BLaER1 (cell line): ENCODE results near the gene ACSL3.

Source experiments
- H3K27ac ChIP-seq: shearing (Covaris generic); formaldehyde crosslinking; 2 replicates; pipeline ENCODE4 v1.8.1; 2022
- H3K27me3 ChIP-seq: shearing (Covaris generic); formaldehyde crosslinking; 2 replicates; pipeline ENCODE4 v1.8.1; 2022
- H3K36me3 ChIP-seq: shearing (Covaris generic); formaldehyde crosslinking; 2 replicates; pipeline ENCODE4 v1.8.1; 2022
- H3K4me1 ChIP-seq: shearing (Covaris generic); formaldehyde crosslinking; 2 replicates; pipeline ENCODE4 v1.8.1; 2022
- H3K4me2 ChIP-seq: shearing (Covaris generic); formaldehyde crosslinking; 2 replicates; pipeline ENCODE4 v1.8.1; 2022
- H3K4me3 ChIP-seq: shearing (Covaris generic); formaldehyde crosslinking; 2 replicates; pipeline ENCODE4 v1.8.1; 2022
- H3K9ac ChIP-seq: shearing (Covaris generic); formaldehyde crosslinking; 2 replicates; pipeline ENCODE4 v1.8.1; 2022
- H3K9me3 ChIP-seq: shearing (Covaris generic); formaldehyde crosslinking; 2 replicates; pipeline ENCODE4 v1.8.1; 2022
- H4K20me1 ChIP-seq: shearing (Covaris generic); formaldehyde crosslinking; 2 replicates; pipeline ENCODE4 v1.8.1; 2022
- Cebpa-rat ChIP-seq: shearing (Covaris generic); IDR thresholded peaks from 2 replicates; pipeline ENCODE4 v1.8.1; 2022

The ACSL3 gene

DNA sequence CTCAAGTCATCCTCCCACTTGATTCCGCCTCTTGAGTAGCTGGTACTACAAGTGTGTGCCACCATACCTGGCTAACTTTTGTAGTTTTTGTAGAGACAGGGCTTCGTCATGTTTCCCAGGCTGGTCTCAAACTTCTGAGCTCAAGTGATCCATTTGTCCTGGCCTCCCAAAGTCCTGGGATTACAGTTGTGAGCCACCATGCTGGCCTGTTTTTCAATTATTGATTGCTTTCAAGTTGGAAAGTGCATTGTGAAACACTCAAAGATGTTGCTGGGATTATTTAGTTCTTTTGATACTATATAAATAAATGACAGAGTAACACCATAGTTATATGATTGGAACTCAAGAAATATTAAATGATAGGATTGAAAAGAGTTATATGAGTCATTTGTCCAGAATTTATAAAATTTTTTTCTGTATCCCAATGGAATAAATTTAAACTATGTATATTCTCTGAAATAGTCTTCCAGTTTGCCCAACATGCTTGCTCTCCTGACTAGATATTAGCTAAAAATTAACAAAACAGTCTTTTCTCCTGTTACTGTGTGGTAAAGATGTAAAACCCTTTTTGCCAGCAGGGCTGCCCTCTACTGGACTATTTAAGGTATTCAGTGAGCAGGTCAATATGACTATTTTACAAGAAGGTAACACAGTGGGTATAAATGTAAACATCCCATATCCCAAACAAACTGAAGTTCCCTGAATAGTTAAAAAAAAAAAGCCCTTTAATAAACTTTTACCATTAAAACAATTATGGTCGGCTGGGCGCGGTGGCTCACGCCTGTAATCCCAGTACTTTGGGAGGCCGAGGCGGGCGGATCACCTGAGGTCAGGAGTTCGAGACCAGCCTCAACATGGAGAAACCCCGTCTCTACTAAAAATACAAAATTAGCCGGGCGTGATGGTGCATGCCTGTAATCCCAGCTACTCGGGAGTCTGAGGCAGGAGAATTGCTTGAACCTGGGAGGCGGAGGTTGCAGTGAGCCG, 42.7 kb downstream of the ACSL3 start:
- Histone ChIP-seq H4K20me1 (peaks cover 89% of the 10 kb centered on the region), H3K27me3 (no peaks in the 10 kb centered on the region), H3K36me3 (peaks cover 50% of the 10 kb centered on the region), H3K9ac (no peak overlapping the region), H3K4me1 (no peaks in the 10 kb centered on the region), H3K4me3 (no peak overlapping the region), H3K27ac (no peak overlapping the region), H3K9me3 (no peaks in the 10 kb centered on the region), H3K4me2 (no peak overlapping the region)
- no peak for TF ChIP-seq Cebpa-rat

DNA sequence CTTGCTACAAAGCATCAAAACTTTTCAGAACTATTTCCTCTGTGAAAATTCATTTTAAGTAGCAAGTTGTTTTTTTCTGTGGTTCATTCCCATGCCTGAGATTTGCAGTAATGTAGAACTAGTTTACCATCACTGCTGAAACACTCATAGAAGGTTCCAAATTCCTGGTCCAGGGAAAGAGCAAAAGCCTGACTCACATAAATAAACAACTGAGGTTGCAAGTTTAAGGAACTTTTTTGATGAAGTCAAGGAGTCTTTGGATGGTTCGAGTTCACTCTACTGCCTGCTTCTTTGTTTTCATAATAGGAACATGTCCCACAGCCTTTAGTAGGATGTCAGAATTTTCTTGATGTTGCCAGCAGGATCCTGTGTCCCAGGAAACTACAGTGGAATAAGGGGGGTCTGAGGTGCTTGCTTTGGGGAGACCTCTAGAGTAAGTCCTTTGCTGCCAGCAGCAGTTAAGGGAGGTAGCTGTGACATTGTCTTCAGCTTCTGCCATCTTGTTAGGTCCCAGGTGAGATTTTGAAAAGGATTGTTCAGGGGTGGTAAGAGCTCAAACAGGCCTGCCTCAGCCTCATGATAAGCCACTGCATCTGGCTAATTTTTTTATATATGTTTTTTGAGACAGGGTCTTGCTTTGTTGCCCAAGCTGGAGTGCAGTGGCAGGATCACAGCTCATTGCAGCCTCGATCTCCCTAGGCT, 43.9 kb downstream of the ACSL3 start:
- Histone ChIP-seq H3K36me3 (peaks cover 62% of the 10 kb centered on the region), H3K27ac (no peak overlapping the region), H3K27me3 (no peaks in the 10 kb centered on the region), H4K20me1 (peaks cover 90% of the 10 kb centered on the region), H3K4me3 (no peak overlapping the region), H3K4me2 (no peak overlapping the region), H3K9ac (no peak overlapping the region), H3K4me1 (no peaks in the 10 kb centered on the region), H3K9me3 (no peaks in the 10 kb centered on the region)
- no peak for TF ChIP-seq Cebpa-rat

DNA sequence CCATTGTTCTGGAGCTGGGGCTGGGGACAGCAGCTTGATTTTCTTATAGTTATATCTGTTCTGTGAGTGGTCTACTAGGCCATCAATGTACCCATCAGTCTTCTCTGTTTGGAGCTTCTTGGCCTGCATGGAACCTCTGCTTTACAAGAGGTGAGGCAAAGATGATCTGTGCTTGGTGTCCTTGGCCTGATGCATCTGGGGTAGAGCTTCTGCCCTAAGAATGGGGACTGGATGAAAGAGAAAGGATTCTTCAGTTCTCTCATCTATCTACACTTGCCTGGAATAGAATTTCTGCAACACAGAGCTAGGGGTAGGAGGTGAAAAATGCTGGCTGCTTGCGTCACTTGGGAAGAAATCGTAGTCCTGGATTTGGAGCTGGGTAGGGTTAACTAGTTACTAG, 46.2 kb downstream of the ACSL3 start:
- no peaks in the 10 kb centered on the region for H3K9me3 ChIP-seq
- no peak overlapping the region for H3K4me3 ChIP-seq
- no peak overlapping the region for H3K4me2 ChIP-seq
- TF ChIP-seq Cebpa-rat, result no peak
- H3K36me3 ChIP-seq, result peaks cover 70% of the 10 kb centered on the region
- H3K27me3 ChIP-seq, result no peaks in the 10 kb centered on the region
- H3K9ac ChIP-seq, result no peak overlapping the region
- peaks cover 14% of the 10 kb centered on the region for H3K4me1 ChIP-seq
- peaks cover 90% of the 10 kb centered on the region for H4K20me1 ChIP-seq
- H3K27ac ChIP-seq, result no peak overlapping the region

DNA sequence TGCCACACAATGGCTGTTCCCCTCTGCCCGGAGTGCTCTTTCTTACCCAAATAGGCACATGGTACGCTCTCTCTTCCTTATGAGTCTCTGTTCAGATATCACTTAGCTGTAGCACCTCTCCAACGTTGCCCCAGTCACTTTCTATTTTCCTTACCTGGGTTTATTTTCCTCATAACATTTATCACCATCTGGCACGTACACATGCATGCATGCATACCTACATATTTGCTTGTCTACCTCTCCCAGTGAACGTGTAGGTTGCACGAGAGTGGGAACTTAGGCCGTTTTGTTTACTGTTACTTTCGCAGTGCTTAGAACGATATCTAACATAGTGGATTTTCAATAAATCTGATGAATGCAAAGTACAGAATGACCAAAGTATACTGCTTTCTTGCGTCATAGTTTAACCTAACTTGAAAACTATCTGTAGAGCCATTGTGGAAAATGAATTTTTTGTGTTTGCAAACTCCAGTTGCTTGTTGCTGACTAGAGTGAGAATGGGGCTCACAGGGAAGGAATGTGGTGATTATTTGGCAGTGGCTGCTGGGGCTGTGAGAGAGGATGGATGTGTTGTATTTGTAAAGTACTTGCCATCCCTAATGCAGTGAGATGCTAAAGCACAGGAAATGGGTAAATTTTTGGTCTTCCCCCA, 47.1 kb downstream of the ACSL3 start:
- Histone ChIP-seq H3K27ac (no peak overlapping the region), H3K4me2 (no peak overlapping the region), H3K4me3 (no peak overlapping the region), H3K4me1 (peaks cover 23% of the 10 kb centered on the region), H3K9ac (no peak overlapping the region), H3K27me3 (no peaks in the 10 kb centered on the region), H4K20me1 (peaks cover 90% of the 10 kb centered on the region), H3K36me3 (peaks cover 66% of the 10 kb centered on the region), H3K9me3 (no peaks in the 10 kb centered on the region)
- TF ChIP-seq Cebpa-rat, result no peak

DNA sequence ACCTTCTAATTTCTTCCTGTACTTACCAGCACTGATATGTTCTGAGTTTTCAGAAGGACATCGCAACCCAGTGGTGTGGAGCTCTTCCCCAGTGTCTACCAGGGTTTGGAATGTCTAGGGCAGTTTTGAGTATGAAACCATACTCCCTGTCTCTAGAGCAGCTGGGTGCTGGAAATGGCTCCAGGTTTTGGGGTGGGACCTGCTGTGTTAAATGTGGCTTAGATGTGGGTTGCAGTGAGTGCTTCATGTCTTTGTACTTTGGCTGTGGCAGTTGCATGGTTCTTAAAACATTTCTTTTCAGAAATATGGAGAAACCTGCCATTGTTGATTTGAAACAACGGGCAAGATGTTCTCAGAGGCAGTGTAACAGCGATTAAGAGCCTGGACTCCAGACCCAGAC, 48.5 kb downstream of the ACSL3 start:
- peaks cover 65% of the 10 kb centered on the region for H3K36me3 ChIP-seq
- peaks cover 24% of the 10 kb centered on the region for H3K4me1 ChIP-seq
- no peaks in the 10 kb centered on the region for H3K9me3 ChIP-seq
- no peak overlapping the region for H3K4me2 ChIP-seq
- no peaks in the 10 kb centered on the region for H3K27me3 ChIP-seq
- H3K4me3 ChIP-seq, result no peak overlapping the region
- TF ChIP-seq Cebpa-rat, result no peak
- H3K27ac ChIP-seq, result no peak overlapping the region
- H4K20me1 ChIP-seq, result peaks cover 90% of the 10 kb centered on the region
- H3K9ac ChIP-seq, result no peak overlapping the region

DNA sequence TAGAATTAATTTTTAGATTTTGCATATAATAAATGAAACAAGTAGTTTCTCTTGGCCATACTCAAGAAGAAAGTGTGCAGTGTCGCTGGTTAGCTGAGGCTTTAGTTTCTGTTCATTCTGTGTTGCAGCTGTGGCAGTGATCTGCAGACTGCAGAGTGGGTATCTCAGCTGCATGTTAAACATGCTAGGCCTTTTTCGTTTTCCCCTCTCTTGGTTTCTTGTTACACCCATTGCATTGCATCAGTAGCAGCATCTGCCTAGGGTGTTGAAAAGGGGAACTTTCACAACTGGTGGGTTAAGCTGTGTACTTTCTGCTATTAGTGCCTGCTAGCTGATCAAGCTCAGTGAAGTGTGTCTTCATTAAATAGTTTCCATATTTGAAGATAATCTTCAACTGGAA, 51.3 kb downstream of the ACSL3 start:
- Histone ChIP-seq H3K27ac (peak overlapping the region; percentile 67), H3K9ac (no peak overlapping the region)

DNA sequence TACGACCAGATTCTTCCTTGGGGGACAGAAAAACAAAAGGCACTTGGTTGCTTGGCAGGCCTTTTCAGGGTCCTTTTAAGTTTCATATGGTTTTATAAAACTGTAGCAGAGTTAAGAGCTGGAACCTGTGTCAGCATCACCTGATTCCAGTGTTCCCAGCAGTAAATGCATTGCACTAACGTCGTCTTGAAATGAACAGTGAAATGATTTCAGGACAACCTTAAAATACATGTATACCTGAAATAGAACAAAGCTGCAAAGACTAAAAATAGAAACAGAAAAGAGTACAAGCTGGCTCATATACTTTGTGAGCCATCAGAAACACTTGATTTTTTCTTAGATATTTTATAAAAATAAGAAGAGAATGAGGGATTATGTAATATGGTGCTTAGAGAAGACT, 51.9 kb downstream of the ACSL3 start:
- H3K9me3 ChIP-seq, result no peaks in the 10 kb centered on the region
- peak overlapping the region; percentile 59 for H3K27ac ChIP-seq
- no peak for TF ChIP-seq Cebpa-rat
- no peak overlapping the region for H3K4me3 ChIP-seq
- H3K27me3 ChIP-seq, result no peaks in the 10 kb centered on the region
- H3K4me1 ChIP-seq, result peaks cover 24% of the 10 kb centered on the region
- H3K4me2 ChIP-seq, result peak overlapping the region; percentile 33
- H4K20me1 ChIP-seq, result peaks cover 74% of the 10 kb centered on the region
- peaks cover 50% of the 10 kb centered on the region for H3K36me3 ChIP-seq
- H3K9ac ChIP-seq, result no peak overlapping the region

More for the DNA sequence above, 51.3 kb downstream of the ACSL3 start:
- Histone ChIP-seq H3K4me1 (peaks cover 24% of the 10 kb centered on the region), H3K9me3 (no peaks in the 10 kb centered on the region), H3K4me2 (peak overlapping the region; percentile 33), H3K36me3 (peaks cover 50% of the 10 kb centered on the region), H3K4me3 (no peak overlapping the region), H3K27me3 (no peaks in the 10 kb centered on the region), H4K20me1 (peaks cover 79% of the 10 kb centered on the region)
- peak; percentile 73 for TF ChIP-seq Cebpa-rat

DNA sequence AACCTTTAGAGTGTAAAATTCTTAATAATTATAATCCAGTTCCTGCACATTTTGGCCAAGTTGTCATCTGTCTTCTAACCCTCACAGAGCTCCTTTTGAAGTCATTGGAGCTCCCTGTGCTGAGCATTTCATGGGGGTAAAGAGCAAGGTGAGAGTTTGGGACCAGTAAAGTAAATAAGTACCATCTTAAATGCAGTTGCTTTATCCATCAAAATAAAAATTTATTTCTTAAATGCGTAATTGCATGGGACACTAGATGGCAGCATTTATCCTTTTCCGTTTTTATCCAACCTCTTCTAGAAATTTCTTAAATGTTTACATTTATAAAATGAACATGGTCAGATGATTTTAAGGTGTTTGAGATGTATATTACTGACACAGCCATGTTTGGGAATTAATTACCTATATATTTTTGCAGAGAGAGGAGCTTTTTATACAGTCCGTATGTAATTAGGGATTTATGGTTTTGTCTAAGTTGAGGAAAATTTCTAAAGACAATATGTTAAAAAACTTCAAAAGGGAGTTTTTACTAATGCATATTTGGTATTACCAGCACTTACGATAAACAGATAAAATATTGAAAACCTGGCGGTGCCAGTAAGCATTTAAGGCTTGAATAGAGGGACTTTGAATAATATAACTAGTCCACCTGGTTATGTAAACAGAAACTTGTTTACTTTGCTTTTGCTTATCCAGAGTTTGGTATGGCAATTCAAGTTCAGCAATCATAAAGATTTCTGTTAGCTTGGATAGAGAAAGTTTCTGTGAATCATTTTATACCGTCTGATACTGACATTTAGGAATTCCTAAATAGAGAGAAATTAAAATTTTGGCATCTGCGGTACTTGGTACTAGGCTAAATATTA, 54.5 kb downstream of the ACSL3 start:
- Histone ChIP-seq H3K4me1 (peaks cover 24% of the 10 kb centered on the region), H3K4me2 (no peak overlapping the region), H3K27ac (no peak overlapping the region), H3K4me3 (no peak overlapping the region), H3K9ac (no peak overlapping the region), H3K9me3 (no peaks in the 10 kb centered on the region), H3K27me3 (no peaks in the 10 kb centered on the region), H4K20me1 (peaks cover 50% of the 10 kb centered on the region), H3K36me3 (peaks cover 44% of the 10 kb centered on the region)
- TF ChIP-seq Cebpa-rat, result no peak
